ENCODE data around the gene NDE1.

The NDE1 gene

GRCh38 chr16:15772579-15773293, 122.7 kb downstream of the NDE1 start:
- DNase-seq: no peak

- no peak for DNase-seq
Observed at GRCh38 chr16:15773968-15774367, 123.9 kb downstream of the NDE1 start.

GRCh38 chr16:15775209-15775608, 125.2 kb downstream of the NDE1 start:
- DNase-seq: no peak

GRCh38 chr16:15775663-15776304, 125.7 kb downstream of the NDE1 start:
- no peak for DNase-seq

All from inflammatory macrophage treated with lipopolysaccharide for 1 hour (primary cell).